Endometrium (tissue), 2 donors: ENCODE results near the gene C1R.

Experiments used
- FAIRE-seq: peaks from 2 replicates; lab custom pipeline; 2012; peaks lifted over from hg19 to GRCh38; lab: Jason Lieb, UNC
- donor health status: control.
- donor health status: control.

Gene C1R

DNA sequence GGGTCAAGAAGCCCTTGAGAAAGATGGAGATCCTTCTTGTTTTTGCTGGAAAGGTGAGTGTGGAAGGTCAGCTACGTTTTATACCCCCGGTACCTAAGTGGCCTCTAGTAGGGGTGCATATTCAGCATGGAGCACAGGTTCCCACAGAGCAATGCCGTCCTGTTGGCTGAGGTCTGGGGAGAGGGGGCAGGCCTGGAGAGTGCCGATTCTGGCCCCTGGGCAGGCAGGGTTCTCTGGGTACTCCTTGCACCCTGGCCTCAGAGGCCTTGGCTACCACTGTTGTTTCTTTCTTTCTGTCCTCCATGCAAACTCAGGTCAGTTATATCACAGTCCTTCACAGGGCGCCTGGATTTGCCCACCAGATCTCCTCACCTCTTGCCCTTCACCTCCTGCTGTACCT, 27.9 kb upstream of the C1R start:
- FAIRE-seq: no peak

- FAIRE-seq: no peak
Measured at GRCh38 chr12:7118881-7119280, 26.6 kb upstream of the C1R start.

DNA sequence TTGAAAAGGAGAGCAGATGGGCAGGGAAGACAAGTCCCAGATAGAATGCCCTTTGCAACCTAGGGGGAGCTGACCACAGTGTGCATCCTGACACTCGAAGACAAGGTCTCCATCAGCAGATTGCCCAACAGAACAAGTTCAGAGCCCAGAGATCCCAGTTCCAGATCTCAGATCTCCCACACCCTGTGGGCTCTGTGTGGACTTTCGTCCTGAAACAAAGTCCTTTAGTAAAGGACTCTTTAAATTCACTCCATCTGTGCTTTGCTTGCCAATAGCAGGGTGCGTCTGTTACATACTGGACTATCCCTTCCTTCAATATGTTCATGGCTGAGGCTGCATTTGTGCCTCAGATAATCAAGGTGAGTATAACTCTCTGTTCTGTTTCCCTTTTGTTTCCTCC, 25.4 kb upstream of the C1R start:
- FAIRE-seq: no peak

- no peak for FAIRE-seq
Measured at GRCh38 chr12:7116916-7117315, 24.7 kb upstream of the C1R start.

GRCh38 chr12:7116196-7116595, 24.0 kb upstream of the C1R start:
- FAIRE-seq: no peak

DNA sequence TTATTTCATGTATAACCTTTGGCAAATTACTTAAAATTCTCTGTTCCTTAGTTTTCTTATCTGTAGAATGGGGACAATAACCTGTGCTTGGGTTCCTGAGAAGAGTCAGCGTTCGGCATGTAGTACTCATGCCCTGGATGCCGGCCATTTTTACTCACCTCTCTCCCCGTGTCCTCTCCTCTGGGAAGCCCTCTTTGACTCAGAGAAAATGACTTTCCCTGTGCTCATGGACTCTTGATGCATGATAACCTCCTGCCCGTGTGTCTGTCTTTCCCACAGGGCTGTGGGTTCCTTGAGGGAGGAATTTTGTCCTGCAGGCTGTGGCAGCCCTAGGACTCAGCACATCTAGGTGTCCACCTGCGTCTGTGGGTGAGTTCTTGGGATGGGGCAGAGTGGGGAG, 22.6 kb upstream of the C1R start:
- no peak for FAIRE-seq

DNA sequence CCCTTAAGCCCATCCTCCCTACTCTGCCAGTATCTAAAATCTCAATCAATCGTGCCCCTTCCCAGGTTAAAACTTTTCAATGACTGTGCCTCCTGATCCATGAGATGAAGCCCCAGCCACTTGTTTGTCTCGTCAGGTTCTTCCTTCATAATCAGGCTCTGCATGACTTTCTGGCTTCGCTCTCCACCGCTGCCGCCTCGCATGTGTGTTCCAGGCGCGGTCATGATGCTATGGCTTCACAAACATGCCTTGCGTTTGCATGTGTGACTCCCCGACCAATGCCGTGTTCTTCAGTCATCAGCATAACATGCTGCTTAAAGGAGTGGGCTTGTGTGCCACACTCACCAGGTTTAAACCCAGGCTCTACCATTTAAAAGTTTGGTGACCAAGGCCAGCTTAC, 21.8 kb upstream of the C1R start:
- FAIRE-seq: no peak

DNA sequence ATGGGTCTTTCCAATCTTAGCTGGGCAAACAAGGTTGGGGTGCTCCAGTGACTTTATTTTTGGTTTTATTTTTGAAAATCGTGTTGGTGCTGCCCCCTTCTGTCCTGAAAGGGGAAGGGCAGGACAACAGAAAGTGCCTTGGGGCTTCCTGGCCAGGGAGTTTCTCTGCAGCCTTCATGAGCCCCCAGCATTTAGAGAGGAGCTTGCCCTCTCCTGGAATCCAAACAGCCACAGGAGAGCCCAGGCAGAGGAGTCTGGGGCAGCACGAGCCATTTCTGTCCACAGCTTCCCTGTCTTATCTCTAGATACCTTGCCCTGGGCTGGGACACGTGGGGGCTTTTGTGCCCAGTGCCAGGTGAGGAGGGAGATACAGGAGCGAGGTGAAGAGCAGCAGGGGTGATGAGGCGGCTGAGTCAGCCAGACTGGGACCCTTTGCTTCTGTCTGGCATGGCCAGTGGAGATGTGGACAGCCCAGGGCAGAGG, 21.2 kb upstream of the C1R start:
- no peak for FAIRE-seq

GRCh38 chr12:7112041-7112440, 19.8 kb upstream of the C1R start:
- no peak for FAIRE-seq

GRCh38 chr12:7110661-7111060, 18.4 kb upstream of the C1R start:
- no peak for FAIRE-seq

DNA sequence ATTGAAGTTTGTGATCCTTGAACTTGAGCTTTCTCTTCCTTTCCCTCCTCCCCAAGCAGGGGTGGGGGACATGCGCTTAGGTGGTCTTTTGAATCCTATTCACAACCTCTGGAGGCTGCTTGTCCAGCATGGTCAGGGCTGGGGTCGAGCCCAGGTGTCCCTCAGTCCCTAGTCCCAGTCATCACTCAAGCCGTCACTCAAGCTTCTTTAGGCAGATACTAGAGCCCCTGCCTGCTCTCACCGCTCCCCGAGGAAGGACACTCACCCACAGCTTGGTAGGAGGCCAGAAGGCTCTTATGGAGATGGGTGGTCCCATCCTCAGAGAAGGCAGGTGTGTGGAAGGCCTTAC, 17.3 kb upstream of the C1R start:
- FAIRE-seq: no peak

DNA sequence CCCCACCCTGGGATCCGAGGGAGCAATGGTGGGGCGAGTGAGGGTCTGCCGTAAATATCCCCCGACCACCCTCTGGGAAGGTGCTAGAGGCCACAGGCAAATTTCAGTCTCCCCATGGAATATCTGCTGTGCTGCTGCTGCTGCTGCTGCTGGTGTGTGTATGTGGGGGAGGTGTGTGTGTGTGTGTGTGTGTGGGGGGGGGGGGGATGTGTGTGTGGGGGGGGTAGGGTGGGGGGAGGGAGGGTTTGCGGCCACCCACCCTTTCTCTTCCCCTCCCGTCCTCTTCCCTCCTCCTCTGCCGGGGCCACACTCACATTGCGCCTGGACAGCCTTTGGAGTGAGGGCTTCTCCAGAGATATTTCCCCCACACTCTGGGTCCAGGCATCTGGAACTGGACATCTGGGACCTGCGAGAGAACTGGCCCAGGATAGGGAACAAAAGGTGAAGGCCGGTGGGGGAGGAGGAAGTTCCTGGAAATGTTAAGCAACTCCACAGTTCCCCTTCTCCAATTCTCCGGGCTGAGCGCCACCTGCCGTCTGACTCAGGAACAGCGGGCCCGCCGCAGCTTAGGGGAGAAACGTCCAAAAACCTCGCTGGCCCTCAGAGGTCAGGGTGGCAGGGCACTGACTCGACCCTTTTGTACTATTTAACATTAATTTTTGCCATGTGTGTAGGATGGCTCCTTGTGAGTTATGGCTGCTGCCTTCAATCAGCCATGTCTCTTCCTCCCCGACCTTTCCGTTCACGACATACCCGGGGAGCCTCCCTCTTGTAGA, 16.7 kb upstream of the C1R start, which contains the start of gene C1RL:
TSS of gene C1RL (minus strand) at position 419 of the 776 bp plus-strand sequence. CDS start at position 385, 34 bp downstream.
- FAIRE-seq: peak; percentile 18

GRCh38 chr12:7108003-7108795, 16.0 kb upstream of the C1R start:
- FAIRE-seq: no peak

DNA sequence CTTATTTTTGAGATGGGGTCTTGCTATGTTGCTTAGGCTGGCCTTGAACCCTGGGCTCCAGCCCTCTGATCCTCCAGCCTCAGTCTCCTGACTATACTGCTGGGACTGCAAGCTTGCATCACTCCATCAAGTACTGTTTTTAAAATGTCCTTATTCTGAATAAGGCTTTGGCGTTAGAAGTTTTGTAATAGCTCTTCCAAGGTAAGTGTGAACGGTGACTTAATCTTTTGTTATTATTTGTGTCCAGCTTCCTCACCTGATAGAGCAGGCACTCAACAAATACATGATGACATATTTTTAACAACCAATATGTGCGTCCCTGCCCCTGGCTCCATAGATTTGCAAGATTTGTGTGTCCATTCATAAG, 15.4 kb upstream of the C1R start:
- FAIRE-seq: no peak

DNA sequence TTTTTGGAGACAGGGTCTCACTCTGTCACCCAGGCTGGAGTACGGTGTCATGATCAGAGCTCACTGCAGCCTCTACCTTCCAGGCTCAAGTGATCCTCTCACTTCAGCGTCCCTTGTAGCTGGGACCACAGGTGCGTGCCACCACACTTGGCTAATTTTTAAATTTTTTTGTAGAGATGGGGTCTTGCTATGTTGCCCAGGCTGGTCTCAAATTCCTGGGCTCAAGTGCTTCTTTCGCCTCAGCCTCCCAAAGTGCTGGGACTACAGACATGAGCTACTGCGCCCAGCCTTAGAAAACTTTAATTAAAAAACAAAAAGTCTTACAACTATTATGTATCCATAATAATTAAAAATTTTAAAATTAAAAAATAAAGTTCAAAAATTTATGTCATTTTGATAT, 14.9 kb upstream of the C1R start:
- peak; percentile 79 for FAIRE-seq

GRCh38 chr12:7106082-7106481, 13.8 kb upstream of the C1R start:
- no peak for FAIRE-seq

- no peak for FAIRE-seq
Measured at GRCh38 chr12:7103837-7104584, 11.8 kb upstream of the C1R start.

- FAIRE-seq: no peak
Measured at GRCh38 chr12:7102582-7102981, 10.3 kb upstream of the C1R start.

DNA sequence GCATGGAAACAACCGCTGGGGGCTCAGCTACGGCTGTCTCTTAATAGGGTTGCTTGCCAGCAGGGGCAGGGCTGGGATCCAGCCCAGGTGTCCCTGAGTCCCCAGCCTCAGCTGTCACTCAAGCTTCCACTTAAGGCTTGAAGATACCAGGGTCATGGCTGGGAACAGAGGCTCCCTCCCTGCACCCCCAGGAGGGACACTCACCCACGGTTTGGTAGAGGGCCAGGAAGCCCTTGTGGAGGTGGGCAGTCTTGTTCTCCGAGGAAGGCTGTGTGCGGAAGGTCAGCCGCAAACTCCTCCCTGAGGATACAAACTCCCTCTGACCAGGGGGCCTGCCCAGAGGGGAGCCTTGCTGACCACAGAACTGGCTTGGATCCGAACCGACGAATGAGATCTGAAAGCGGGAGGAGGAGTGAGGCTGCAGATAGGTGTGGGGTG, 9.5 kb upstream of the C1R start:
- FAIRE-seq: no peak

DNA sequence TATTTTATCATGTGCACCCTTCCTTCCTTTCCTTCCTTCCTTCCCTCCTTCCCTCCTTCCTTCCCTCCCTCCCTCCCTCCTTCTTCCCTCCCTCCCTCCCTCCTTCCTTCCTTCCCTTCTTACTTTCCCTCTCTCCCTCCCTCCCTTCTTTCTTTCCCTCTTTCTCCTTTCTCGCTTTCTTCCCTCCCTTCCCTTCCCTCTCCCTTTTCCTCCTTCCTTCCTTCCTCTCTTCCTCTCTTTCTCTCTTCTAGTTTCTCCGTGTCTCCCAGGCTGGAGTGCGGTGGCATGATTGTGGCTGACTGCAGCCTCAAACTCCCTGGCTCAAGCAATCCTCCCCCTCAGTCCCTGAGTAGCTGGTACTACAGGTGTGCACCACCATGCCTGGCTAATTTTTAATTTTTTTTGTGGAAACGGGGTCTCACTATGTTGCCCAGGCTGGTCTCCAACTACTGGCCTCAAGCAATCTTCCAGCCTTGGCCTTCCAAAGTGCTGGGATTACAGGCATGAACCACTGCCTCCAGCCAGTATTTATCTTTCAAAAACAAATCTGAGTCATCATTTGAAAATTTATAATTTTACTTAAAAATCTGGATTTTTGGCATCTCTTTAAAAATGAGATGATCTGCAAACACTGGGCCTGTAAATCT, 8.9 kb upstream of the C1R start:
- FAIRE-seq: no peak

DNA sequence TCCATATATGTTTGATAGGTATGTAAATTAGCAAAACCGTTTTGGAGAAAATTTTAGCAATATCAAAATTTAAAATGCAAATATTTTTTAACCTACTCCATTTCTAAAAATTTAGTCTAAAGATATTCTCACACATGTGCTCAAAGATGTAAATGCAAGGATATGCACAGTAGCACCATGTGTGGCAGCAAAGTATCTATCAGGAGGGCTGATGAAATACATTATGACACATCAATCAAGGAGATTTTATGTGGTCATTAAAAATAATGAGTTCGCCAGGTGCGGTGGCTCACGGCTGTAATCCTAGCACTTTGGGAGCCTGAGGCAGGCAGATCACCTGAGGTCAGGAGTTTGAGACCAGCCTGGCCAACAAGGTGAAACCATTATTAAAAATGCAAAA, 8.0 kb upstream of the C1R start:
- no peak for FAIRE-seq

GRCh38 chr12:7099290-7099996, 7.2 kb upstream of the C1R start:
- no peak for FAIRE-seq
